H9 (cell line): ENCODE measurements around the gene EEF2KMT. TPM values are rescaled to one million over a fixed set of nuclear protein-coding genes. Genes with fewer than 3 reads are reported as not detected.
A peak's percentile ranks its signal among the peaks of the same experiment; 100 is the strongest.

Experiments used
- DNase-seq: peaks from one replicate; pipeline ENCODE4 v3.0.0-alpha.2; 2017
- H2AFZ ChIP-seq: one replicate; pipeline ENCODE4 v1.6.1; 2013; ENCODE audit warnings: mild to moderate bottlenecking, low read length, control low read depth, moderate library complexity
- H2AK5ac ChIP-seq: 2 replicates; pipeline ENCODE4 v1.6.1; 2013; ENCODE audit warnings: low read length, control low read depth, mixed read lengths; ENCODE audit not compliant: insufficient read length
- H2BK120ac ChIP-seq: one replicate; pipeline ENCODE4 v1.6.1; 2013; ENCODE audit warnings: low read depth, mild to moderate bottlenecking, low read length, control low read depth, inconsistent platforms; ENCODE audit not compliant: poor library complexity, severe bottlenecking
- H2BK12ac ChIP-seq: 2 replicates; pipeline ENCODE4 v1.6.1; 2013; ENCODE audit warnings: low read length, control low read depth, mixed read lengths, low read depth; ENCODE audit not compliant: insufficient read length
- H2BK15ac ChIP-seq: 2 replicates; pipeline ENCODE4 v1.6.1; 2013; ENCODE audit warnings: low read depth, low read length, control low read depth
- H2BK20ac ChIP-seq: one replicate; pipeline ENCODE4 v1.6.1; 2013; ENCODE audit warnings: low read depth, mild to moderate bottlenecking, low read length, control low read depth, inconsistent platforms; ENCODE audit not compliant: poor library complexity, severe bottlenecking
- H2BK5ac ChIP-seq: 2 replicates; pipeline ENCODE4 v1.6.1; 2013; ENCODE audit warnings: low read length, control low read depth, mixed read lengths; ENCODE audit not compliant: insufficient read length
- H3K14ac ChIP-seq: 2 replicates; pipeline ENCODE4 v1.6.1; 2013; ENCODE audit warnings: low read length, control low read depth; ENCODE audit not compliant: insufficient read depth
- H3K18ac ChIP-seq: 2 replicates; pipeline ENCODE4 v1.6.1; 2013; ENCODE audit warnings: low read depth, mild to moderate bottlenecking, mixed read lengths, low read length, control low read depth; ENCODE audit not compliant: insufficient read length
- H3K23ac ChIP-seq: 2 replicates; pipeline ENCODE4 v1.6.1; 2013; ENCODE audit warnings: low read length, control low read depth, mixed read lengths, low read depth; ENCODE audit not compliant: insufficient read length
- H3K23me2 ChIP-seq: 2 replicates; pipeline ENCODE4 v1.6.1; 2013; ENCODE audit warnings: low read depth, mild to moderate bottlenecking, mixed read lengths, low read length, control low read depth; ENCODE audit not compliant: insufficient read length, poor library complexity, severe bottlenecking
- H3K27ac ChIP-seq: 2 replicates; pipeline ENCODE4 v1.5.1; 2013; ENCODE audit warnings: low read length, control low read depth, mixed read lengths, low read depth; ENCODE audit not compliant: insufficient read length
- H3K27me3 ChIP-seq: 2 replicates; pipeline ENCODE4 v1.6.1; 2013; ENCODE audit warnings: low read length, control low read depth, inconsistent platforms; ENCODE audit not compliant: insufficient read depth
- H3K4ac ChIP-seq: 2 replicates; pipeline ENCODE4 v1.6.1; 2013; ENCODE audit warnings: low read depth, mild to moderate bottlenecking, control low read depth, inconsistent platforms, low read length, moderate library complexity
- H3K4me1 ChIP-seq: 2 replicates; pipeline ENCODE4 v1.6.1; 2013; ENCODE audit warnings: low read length, control low read depth, inconsistent platforms; ENCODE audit not compliant: insufficient read depth
- H3K4me2 ChIP-seq: 2 replicates; pipeline ENCODE4 v1.6.1; 2013; ENCODE audit warnings: low read length, control low read depth, mixed read lengths; ENCODE audit not compliant: insufficient read length, insufficient read depth
- H3K56ac ChIP-seq: 2 replicates; pipeline ENCODE4 v1.6.1; 2013; ENCODE audit warnings: low read depth, mild to moderate bottlenecking, mixed read lengths, low read length, control low read depth; ENCODE audit not compliant: insufficient read length
- H3K79me1 ChIP-seq: 2 replicates; pipeline ENCODE4 v1.6.1; 2013; ENCODE audit warnings: low read depth, mild to moderate bottlenecking, moderate library complexity, low read length, control low read depth, inconsistent platforms; ENCODE audit not compliant: insufficient read depth, poor library complexity, severe bottlenecking
- H3K79me2 ChIP-seq: 2 replicates; pipeline ENCODE4 v1.6.1; 2013; ENCODE audit warnings: low read length, control low read depth, inconsistent platforms; ENCODE audit not compliant: insufficient read depth
- H3K9ac ChIP-seq: 2 replicates; pipeline ENCODE4 v1.6.1; 2013; ENCODE audit warnings: low read length, control low read depth, mixed read lengths; ENCODE audit not compliant: insufficient read length; ENCODE audit errors: extremely low read depth
- H3K9me3 ChIP-seq: one replicate; pipeline ENCODE4 v1.6.1; 2013; ENCODE audit warnings: low read depth, low read length, inconsistent platforms; ENCODE audit not compliant: control insufficient read depth
- H3T11ph ChIP-seq: one replicate; pipeline ENCODE4 v1.6.1; 2013; ENCODE audit warnings: mild to moderate bottlenecking, low read length, control low read depth, inconsistent platforms
- H4K20me1 ChIP-seq: one replicate; pipeline ENCODE4 v1.6.1; 2013; ENCODE audit not compliant: control insufficient read depth, insufficient read length, insufficient read depth
- H4K5ac ChIP-seq: 2 replicates; pipeline ENCODE4 v1.6.1; 2013; ENCODE audit warnings: low read depth, mild to moderate bottlenecking, mixed read lengths, low read length, control low read depth; ENCODE audit not compliant: insufficient read length
- H4K8ac ChIP-seq: replicated peaks from 2 replicates; pipeline ENCODE4 v1.6.1; 2013; ENCODE audit warnings: low read length, control low read depth, mixed read lengths, low read depth; ENCODE audit not compliant: insufficient read length
- H4K91ac ChIP-seq: 2 replicates; pipeline ENCODE4 v1.6.1; 2013; ENCODE audit warnings: low read depth, mild to moderate bottlenecking, moderate library complexity, mixed read lengths, low read length, control low read depth; ENCODE audit not compliant: insufficient read length
- H3K27ac Mint-ChIP-seq, 3 experiments: 2 replicates in 2 of 3; 3 replicates in 1 of 3; pipeline ENCODE4 v1.8.0; 2020 to 2021; ENCODE audit warnings: mixed read lengths in 3 of 3, mild to moderate bottlenecking in 1 of 3, moderate library complexity in 1 of 3
- H3K27me3 Mint-ChIP-seq: 2 replicates; pipeline ENCODE4 v1.8.0; 2021; ENCODE audit warnings: low read depth, mild to moderate bottlenecking, moderate library complexity, mixed read lengths
- H3K36me3 Mint-ChIP-seq, 3 experiments: 2 replicates in 2 of 3; 3 replicates in 1 of 3; pipeline ENCODE4 v1.8.0; 2020 to 2021; ENCODE audit warnings: low read depth in 3 of 3, mixed read lengths in 3 of 3; ENCODE audit not compliant: insufficient read depth in 1 of 3
- H3K4me1 Mint-ChIP-seq, 2 experiments: 2 replicates each; pipeline ENCODE4 v1.8.0; 2020; ENCODE audit warnings: mixed read lengths in 2 of 2
- H3K4me3 Mint-ChIP-seq, 2 experiments: 2 replicates in 1 of 2; 3 replicates in 1 of 2; pipeline ENCODE4 v1.8.0; 2020 to 2021; ENCODE audit warnings: mild to moderate bottlenecking in 2 of 2, mixed read lengths in 2 of 2, moderate library complexity in 1 of 2
- H3K9me3 Mint-ChIP-seq, 2 experiments: 2 replicates in 1 of 2; 3 replicates in 1 of 2; pipeline ENCODE4 v1.8.0; 2020; ENCODE audit warnings: mild to moderate bottlenecking in 2 of 2, mixed read lengths in 2 of 2, moderate library complexity in 1 of 2
- WGBS: extraction: QIAGEN DNeasy Blood & Tissue Kit; methylation state at CpG from one replicate; pipeline ENCODE4 v1.1.7; 2013; ENCODE audit warnings: missing lambda C conversion rate, low lambda C conversion rate, mixed read lengths; ENCODE audit not compliant: insufficient read length; ENCODE audit errors: extremely low coverage; 5-methylcytosine and 5-hydroxymethylcytosine counted together
- total RNA-seq: library from RNA; stranded (reverse); gene quantifications from 2 replicates; pipeline ENCODE4 v1.2.1, GENCODE V29; 2021
- TF ChIP-seq, protein P1 (sequence below): fragments of 200-600 bp; sonication (generic); conservative IDR thresholded peaks from 3 replicates; pipeline ENCODE4 v1.8.0; 2021; ENCODE audit warnings: antibody characterized with exemption, mild to moderate bottlenecking

EEF2KMT gene
- total RNA-seq, 1 experiment from 2014 or later = 16.4 TPM

DNA sequence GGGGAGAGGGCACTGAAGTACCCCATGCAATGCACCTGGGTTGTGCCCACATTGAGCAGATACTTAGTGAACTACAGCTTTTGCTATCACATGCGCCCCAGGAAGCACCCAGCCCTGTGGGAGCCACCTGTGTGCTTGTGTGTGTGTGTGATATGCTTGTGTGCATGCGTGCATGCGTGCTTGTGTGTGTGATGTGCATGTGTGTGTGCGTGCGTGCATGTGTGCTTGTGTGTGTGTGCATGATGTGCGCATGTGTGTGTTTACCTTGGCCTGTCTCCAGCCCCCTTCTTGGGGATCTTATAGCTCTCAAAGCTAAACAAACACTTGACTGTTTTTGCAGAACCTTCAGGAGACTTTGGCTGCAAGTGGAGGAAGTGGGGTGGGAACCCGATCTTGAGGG lies 32.7 kb downstream of the EEF2KMT start:
- TF ChIP-seq, protein P1, sequence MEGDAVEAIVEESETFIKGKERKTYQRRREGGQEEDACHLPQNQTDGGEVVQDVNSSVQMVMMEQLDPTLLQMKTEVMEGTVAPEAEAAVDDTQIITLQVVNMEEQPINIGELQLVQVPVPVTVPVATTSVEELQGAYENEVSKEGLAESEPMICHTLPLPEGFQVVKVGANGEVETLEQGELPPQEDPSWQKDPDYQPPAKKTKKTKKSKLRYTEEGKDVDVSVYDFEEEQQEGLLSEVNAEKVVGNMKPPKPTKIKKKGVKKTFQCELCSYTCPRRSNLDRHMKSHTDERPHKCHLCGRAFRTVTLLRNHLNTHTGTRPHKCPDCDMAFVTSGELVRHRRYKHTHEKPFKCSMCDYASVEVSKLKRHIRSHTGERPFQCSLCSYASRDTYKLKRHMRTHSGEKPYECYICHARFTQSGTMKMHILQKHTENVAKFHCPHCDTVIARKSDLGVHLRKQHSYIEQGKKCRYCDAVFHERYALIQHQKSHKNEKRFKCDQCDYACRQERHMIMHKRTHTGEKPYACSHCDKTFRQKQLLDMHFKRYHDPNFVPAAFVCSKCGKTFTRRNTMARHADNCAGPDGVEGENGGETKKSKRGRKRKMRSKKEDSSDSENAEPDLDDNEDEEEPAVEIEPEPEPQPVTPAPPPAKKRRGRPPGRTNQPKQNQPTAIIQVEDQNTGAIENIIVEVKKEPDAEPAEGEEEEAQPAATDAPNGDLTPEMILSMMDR = no peak
- no peak overlapping the region for H4K91ac ChIP-seq
- peaks cover 21 to 23% of the 10 kb centered on the region in 2 experiments for H3K4me1 Mint-ChIP-seq
- no peaks in the 10 kb centered on the region for H3K9me3 ChIP-seq
- no peaks in the 10 kb centered on the region for H3K36me3 Mint-ChIP-seq
- H3K79me1 ChIP-seq = no peaks in the 10 kb centered on the region
- H4K5ac ChIP-seq = no peak overlapping the region
- no peak overlapping the region for H2BK15ac ChIP-seq
- no peak overlapping the region for H2AK5ac ChIP-seq
- H3K23me2 ChIP-seq = no peaks in the 10 kb centered on the region
- H3K14ac ChIP-seq = no peak overlapping the region
- H3K18ac ChIP-seq = no peak overlapping the region
- no peaks in the 10 kb centered on the region for H3K27me3 ChIP-seq
- H2BK5ac ChIP-seq = no peak overlapping the region
- no peaks in the 10 kb centered on the region; a peak in 2 of 5 replicates for H3K9me3 Mint-ChIP-seq
- no peak overlapping the region for H2AFZ ChIP-seq
- H3K4me2 ChIP-seq = no peak overlapping the region
- H2BK12ac ChIP-seq = no peak overlapping the region
- no peak overlapping the region for H2BK20ac ChIP-seq
- H3K4me1 ChIP-seq = no peaks in the 10 kb centered on the region
- no peaks in the 10 kb centered on the region for H3K79me2 ChIP-seq
- no peaks in the 10 kb centered on the region for H4K20me1 ChIP-seq
- no peak overlapping the region for H3T11ph ChIP-seq
- H3K23ac ChIP-seq = no peak overlapping the region
- no peak overlapping the region for H3K4ac ChIP-seq
- DNase-seq = no peak
- H3K27ac ChIP-seq = no peak overlapping the region
- no peak overlapping the region for H3K56ac ChIP-seq
- no CpG with 5 or more reads among the region's 7 CpGs for WGBS
- H2BK120ac ChIP-seq = no peak overlapping the region
- peak overlapping the region in 1 of 3 experiments; percentile 31; a peak in 1 of 7 replicates for H3K27ac Mint-ChIP-seq
- H3K4me3 Mint-ChIP-seq = no peak overlapping the region
- H3K9ac ChIP-seq = no peak overlapping the region
- H3K27me3 Mint-ChIP-seq = no peaks in the 10 kb centered on the region; the same call in 1 of the 2 replicates
- H4K8ac ChIP-seq = no peak overlapping the region
